Endodermal cell (in vitro differentiated cells): ENCODE data around the gene BBIP1. TPM values are rescaled to one million over a fixed set of nuclear protein-coding genes. Genes with fewer than 3 reads are reported as not detected.
"Not testable (repeated sequence)": the region's sequence is repeated elsewhere in the genome, so short reads cannot be mapped to it uniquely, and the experiment has no call there.

Experiments
- DNase-seq: peaks from one replicate; pipeline ENCODE4 v3.0.0-alpha.2; 2017
- H3K27ac ChIP-seq: 2 replicates; pipeline ENCODE4 v1.5.1; 2013; ENCODE audit warnings: mild to moderate bottlenecking, low read depth, low read length, moderate library complexity
- H3K27me3 ChIP-seq: 2 replicates; pipeline ENCODE4 v1.6.1; 2013; ENCODE audit warnings: mild to moderate bottlenecking, low read length, moderate library complexity; ENCODE audit not compliant: insufficient read depth, control insufficient read depth, poor library complexity, severe bottlenecking
- H3K36me3 ChIP-seq: 2 replicates; pipeline ENCODE4 v1.7.0; 2013; ENCODE audit warnings: mild to moderate bottlenecking, low read length, moderate library complexity; ENCODE audit not compliant: control insufficient read depth, insufficient read depth
- H3K4me1 ChIP-seq: one replicate; pipeline ENCODE4 v1.7.0; 2013; ENCODE audit warnings: low read length; ENCODE audit not compliant: control insufficient read depth, insufficient read depth
- H3K4me3 ChIP-seq: 2 replicates; pipeline ENCODE4 v1.5.1; 2013; ENCODE audit warnings: mild to moderate bottlenecking, low read length, moderate library complexity
- H3K9ac ChIP-seq: 2 replicates; pipeline ENCODE4 v1.6.1; 2013; ENCODE audit warnings: mild to moderate bottlenecking, low read length, moderate library complexity; ENCODE audit not compliant: poor library complexity, severe bottlenecking; ENCODE audit errors: extremely low read depth
- H3K9me3 ChIP-seq: 2 replicates; pipeline ENCODE4 v1.6.1; 2013; ENCODE audit warnings: mild to moderate bottlenecking, low read length, moderate library complexity; ENCODE audit not compliant: control insufficient read depth
- H3K27ac Mint-ChIP-seq: 2 replicates; pipeline ENCODE4 v1.8.0; 2020; ENCODE audit warnings: mixed read lengths
- H3K27me3 Mint-ChIP-seq: 2 replicates; pipeline ENCODE4 v1.8.0; 2021; ENCODE audit warnings: mild to moderate bottlenecking, mixed read lengths; ENCODE audit not compliant: insufficient read depth
- H3K36me3 Mint-ChIP-seq: 2 replicates; pipeline ENCODE4 v1.8.0; 2020; ENCODE audit warnings: low read depth, mixed read lengths
- H3K4me1 Mint-ChIP-seq: 2 replicates; pipeline ENCODE4 v1.8.0; 2020; ENCODE audit warnings: mixed read lengths
- H3K4me3 Mint-ChIP-seq: 2 replicates; pipeline ENCODE4 v1.8.0; 2020; ENCODE audit warnings: mild to moderate bottlenecking, moderate library complexity, mixed read lengths
- H3K9me3 Mint-ChIP-seq: 2 replicates; pipeline ENCODE4 v1.8.0; 2020; ENCODE audit warnings: mild to moderate bottlenecking, mixed read lengths
- CTCF ChIP-seq: fragments of 200-600 bp; sonication (generic); conservative IDR thresholded peaks from 2 replicates; pipeline ENCODE4 v1.5.0; 2021; ENCODE audit warnings: antibody characterized with exemption, mild to moderate bottlenecking
- whole genome bisulfite sequencing, 2 experiments: methylation state at CpG; one replicate each; pipeline versions ENCODE4 v1.1.5 to v1.1.7; 2013; ENCODE audit warnings: missing lambda C conversion rate in 2 of 2, mixed read lengths in 1 of 2; ENCODE audit not compliant: insufficient coverage in 1 of 2, insufficient read length in 1 of 2; 5-methylcytosine and 5-hydroxymethylcytosine counted together
- total RNA-seq, 2 donors: library from RNA; stranded (reverse); fragmentation: NEBNext Ultra II Directional in 1 of 2; extraction: Animal tissue kit (Norgen Biotek cat#: 25700) in 1 of 2; gene quantifications; 2 replicates in 1 of 2; 3 replicates in 1 of 2; pipeline ENCODE4 v1.2.1, GENCODE V29; 2021

Gene BBIP1
- total RNA-seq, 2 donors from 2014 or later = 27.6 to 32.8 TPM

- Mint-ChIP-seq H3K36me3 (no peaks in the 10 kb centered on the region), H3K27me3 (no peaks in the 10 kb centered on the region), H3K9me3 (no peaks in the 10 kb centered on the region), H3K4me1 (peaks cover 34% of the 10 kb centered on the region), H3K4me3 (no peak overlapping the region), H3K27ac (no peak overlapping the region)
- H3K4me3 ChIP-seq = no peak overlapping the region
- 82 to 100% methylated on average over 1 to 4 of the region's 4 CpGs for WGBS, 2 experiments
- H3K27ac ChIP-seq = no peak overlapping the region
- no peaks in the 10 kb centered on the region for H3K9me3 ChIP-seq
- H3K36me3 ChIP-seq = no peaks in the 10 kb centered on the region
- H3K27me3 ChIP-seq = no peaks in the 10 kb centered on the region
- TF ChIP-seq CTCF = no peak
- DNase-seq = no peak
- peaks cover 12% of the 10 kb centered on the region for H3K4me1 ChIP-seq
- H3K9ac ChIP-seq = no peak overlapping the region
Observed at GRCh38 chr10:110867807-110868465, 51.0 kb downstream of the BBIP1 start.

- not testable (repeated sequence) for H3K27ac ChIP-seq
Observed at GRCh38 chr10:110867011-110867806, 51.8 kb downstream of the BBIP1 start.

GRCh38 chr10:110865809-110866482, 53.0 kb downstream of the BBIP1 start:
- 83 to 94% methylated on average over 3 to 4 of the region's 4 CpGs for WGBS, 2 experiments
- Mint-ChIP-seq H3K27me3 (no peaks in the 10 kb centered on the region), H3K27ac (no peak overlapping the region), H3K4me3 (no peak overlapping the region), H3K4me1 (peaks cover 30% of the 10 kb centered on the region), H3K36me3 (no peaks in the 10 kb centered on the region), H3K9me3 (no peaks in the 10 kb centered on the region)
- DNase-seq = no peak
- H3K9me3 ChIP-seq = no peaks in the 10 kb centered on the region
- peaks cover 7% of the 10 kb centered on the region for H3K4me1 ChIP-seq
- no peaks in the 10 kb centered on the region for H3K27me3 ChIP-seq
- TF ChIP-seq CTCF = no peak
- no peak overlapping the region for H3K27ac ChIP-seq
- no peaks in the 10 kb centered on the region for H3K36me3 ChIP-seq
- no peak overlapping the region for H3K9ac ChIP-seq
- no peak overlapping the region for H3K4me3 ChIP-seq

More at GRCh38 chr10:110867011-110867806, 51.8 kb downstream of the BBIP1 start:
- DNase-seq, H3K9ac ChIP-seq, H3K4me3 Mint-ChIP-seq, H3K27me3 Mint-ChIP-seq, H3K4me3 ChIP-seq, H3K27me3 ChIP-seq, H3K9me3 ChIP-seq, H3K27ac Mint-ChIP-seq, H3K36me3 ChIP-seq, H3K36me3 Mint-ChIP-seq, H3K9me3 Mint-ChIP-seq: not testable (repeated sequence)
- 84 to 92% methylated on average over 2 to 8 of the region's 8 CpGs for WGBS, 2 experiments
- peaks cover 34% of the 10 kb centered on the region for H3K4me1 Mint-ChIP-seq
- peaks cover 12% of the 10 kb centered on the region for H3K4me1 ChIP-seq
